Stimulated activated CD8-positive, alpha-beta memory T cell treated with anti-CD3 and anti-CD28 coated beads, Interleukin-2, amount 100 ng/mL, for 1 hour (primary cell): ENCODE data around the gene COG2.
"Not testable (repeated sequence)": the region's sequence is repeated elsewhere in the genome, so short reads cannot be mapped to it uniquely, and the experiment has no call there.

Experiments used
- DNase-seq, 2 donors: peaks; one replicate each; pipeline ENCODE4 v3.0.0-alpha.2; 2020; ENCODE audit warnings: low read depth in 2 of 2

The COG2 gene

GRCh38 chr1:230679192-230679591, 36.9 kb downstream of the COG2 start:
- DNase-seq = no peak

- DNase-seq = no peak
These were observed 37.5 kb downstream of the COG2 start for GRCh38 chr1:230679825-230680224.

- DNase-seq = no peak
These were observed 38.2 kb downstream of the COG2 start for GRCh38 chr1:230680300-230681025.

GRCh38 chr1:230681599-230681998, 39.3 kb downstream of the COG2 start:
- no peak for DNase-seq

- DNase-seq = no peak
These were observed 40.0 kb downstream of the COG2 start for GRCh38 chr1:230682274-230682673.

- DNase-seq = no peak
These were observed 40.8 kb downstream of the COG2 start for GRCh38 chr1:230682882-230683610.

- no peak for DNase-seq
These were observed 41.9 kb downstream of the COG2 start for GRCh38 chr1:230684146-230684545.

GRCh38 chr1:230684998-230685397, 42.7 kb downstream of the COG2 start:
- no peak for DNase-seq

- no peak for DNase-seq
These were observed 44.5 kb downstream of the COG2 start for GRCh38 chr1:230686747-230687146.

GRCh38 chr1:230690101-230690500, 47.8 kb downstream of the COG2 start:
- DNase-seq = no peak

GRCh38 chr1:230691615-230692014, 49.3 kb downstream of the COG2 start:
- DNase-seq = no peak

- DNase-seq = no peak
These were observed 50.9 kb downstream of the COG2 start for GRCh38 chr1:230693221-230693620.

GRCh38 chr1:230693777-230694176, 51.5 kb downstream of the COG2 start:
- no peak for DNase-seq

GRCh38 chr1:230694464-230694863, 52.2 kb downstream of the COG2 start:
- no peak for DNase-seq

GRCh38 chr1:230694991-230695390, 52.7 kb downstream of the COG2 start:
- no peak for DNase-seq

- no peak for DNase-seq
These were observed 53.9 kb downstream of the COG2 start for GRCh38 chr1:230696218-230696617.

GRCh38 chr1:230696722-230697437, 54.6 kb downstream of the COG2 start:
- DNase-seq = no peak

GRCh38 chr1:230698130-230698529, 55.8 kb downstream of the COG2 start:
- DNase-seq = no peak

- DNase-seq = not testable (repeated sequence)
These were observed 56.7 kb downstream of the COG2 start for GRCh38 chr1:230698964-230699363.

GRCh38 chr1:230699716-230700115, 57.4 kb downstream of the COG2 start:
- DNase-seq = no peak

- DNase-seq = no peak
These were observed 57.9 kb downstream of the COG2 start for GRCh38 chr1:230700132-230700531.

GRCh38 chr1:230701434-230701833, 59.2 kb downstream of the COG2 start:
- no peak for DNase-seq
